GM23248 (cell line): ENCODE measurements around the gene MMP24OS.

Source experiments
- EZH2 ChIP-seq: fragments of 200-600 bp; sonication (generic); IDR thresholded peaks from 2 replicates; pipeline ENCODE4 v1.6.1; 2018; ENCODE audit warnings: antibody characterized with exemption, mild to moderate bottlenecking; ENCODE audit not compliant: insufficient read depth, poor library complexity, severe bottlenecking
- EZH2phosphoT487 ChIP-seq: fragments of 200-600 bp; sonication (generic); IDR thresholded peaks from 2 replicates; pipeline ENCODE4 v1.6.1; 2018; ENCODE audit warnings: antibody characterized with exemption, moderate library complexity, mild to moderate bottlenecking, low read depth; ENCODE audit not compliant: insufficient read depth

DNA sequence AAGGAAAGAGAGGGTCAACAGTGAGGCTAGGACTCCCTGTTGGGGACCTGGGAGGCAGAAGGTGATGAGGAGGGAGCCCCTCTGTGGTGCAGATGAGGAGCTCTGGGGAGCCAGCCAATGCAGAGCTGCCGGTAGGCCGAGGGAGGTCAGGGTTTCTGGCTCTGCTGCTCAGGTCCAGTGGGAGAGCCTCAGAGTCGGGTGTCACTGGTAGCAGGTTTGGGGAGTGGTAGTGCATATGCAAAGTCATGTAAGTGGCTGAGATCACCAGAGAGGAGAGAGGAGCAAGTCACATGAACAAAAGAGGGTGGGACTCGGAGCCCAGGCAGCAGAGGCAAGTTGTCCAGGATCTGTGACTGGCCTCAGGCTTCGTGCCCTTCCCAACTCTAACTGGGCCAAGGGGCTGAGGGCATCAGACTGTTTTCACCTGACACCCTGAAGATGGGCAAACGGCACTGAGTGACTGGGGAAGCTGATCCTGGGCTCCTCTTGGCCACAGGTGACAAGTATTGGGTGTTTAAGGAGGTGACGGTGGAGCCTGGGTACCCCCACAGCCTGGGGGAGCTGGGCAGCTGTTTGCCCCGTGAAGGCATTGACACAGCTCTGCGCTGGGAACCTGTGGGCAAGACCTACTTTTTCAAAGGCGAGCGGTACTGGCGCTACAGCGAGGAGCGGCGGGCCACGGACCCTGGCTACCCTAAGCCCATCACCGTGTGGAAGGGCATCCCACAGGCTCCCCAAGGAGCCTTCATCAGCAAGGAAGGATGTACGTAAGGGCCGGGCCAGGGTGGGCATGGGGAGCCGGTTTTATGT is 6.6 kb downstream of the MMP24OS start:
- no peak for TF ChIP-seq EZH2
- TF ChIP-seq EZH2phosphoT487, result no peak
